Neuron (in vitro differentiated cells): ENCODE results near the gene ZNF593OS.

Experiments
- H2AFZ ChIP-seq: one replicate; pipeline ENCODE4 v1.6.1; 2013; ENCODE audit warnings: low read depth, mild to moderate bottlenecking, inconsistent platforms, low read length, moderate library complexity
- H3K27me3 ChIP-seq: one replicate; pipeline ENCODE4 v1.6.1; 2013; ENCODE audit warnings: low read length; ENCODE audit not compliant: insufficient read depth
- H3K36me3 ChIP-seq: one replicate; pipeline ENCODE4 v1.6.1; 2013; ENCODE audit warnings: low read length; ENCODE audit not compliant: insufficient read depth
- H3K4me1 ChIP-seq: one replicate; pipeline ENCODE4 v1.6.1; 2013; ENCODE audit warnings: low read length; ENCODE audit not compliant: insufficient read depth
- H3K4me3 ChIP-seq: 2 replicates; pipeline ENCODE4 v1.5.1; 2013; ENCODE audit warnings: mild to moderate bottlenecking, low read length, moderate library complexity
- H3K9me3 ChIP-seq: one replicate; pipeline ENCODE4 v1.6.1; 2013; ENCODE audit warnings: low read length

Gene ZNF593OS

GRCh38 chr1:26171084-26172072, at the start of gene ZNF593OS:
TSS of gene ZNF593OS (minus strand) at chr1:26171832. CDS start at chr1:26171661, 171 bp downstream.
- Histone ChIP-seq H2AFZ (no peak within 1 kb of the TSS), H3K27me3 (no peaks in the 10 kb centered on the region), H3K36me3 (peaks cover 3% of the 10 kb centered on the region), H3K4me1 (peaks cover 30% of the 10 kb centered on the region), H3K4me3 (peak within 1 kb of the TSS; percentile 64), H3K9me3 (no peaks in the 10 kb centered on the region)

GRCh38 chr1:26221094-26221493, 49.5 kb upstream of the ZNF593OS start:
- no peaks in the 10 kb centered on the region for H3K9me3 ChIP-seq
- H2AFZ ChIP-seq = no peak overlapping the region
- H3K27me3 ChIP-seq = peaks cover 25% of the 10 kb centered on the region
- no peaks in the 10 kb centered on the region for H3K36me3 ChIP-seq
- no peaks in the 10 kb centered on the region for H3K4me1 ChIP-seq
- H3K4me3 ChIP-seq = no peak overlapping the region

- Histone ChIP-seq H3K9me3 (no peaks in the 10 kb centered on the region), H3K4me3 (no peak overlapping the region), H3K36me3 (no peaks in the 10 kb centered on the region), H2AFZ (no peak overlapping the region), H3K27me3 (peaks cover 19% of the 10 kb centered on the region), H3K4me1 (no peaks in the 10 kb centered on the region)
These were observed 48.7 kb upstream of the ZNF593OS start for GRCh38 chr1:26220199-26220912.

- Histone ChIP-seq H3K4me1 (no peaks in the 10 kb centered on the region), H3K36me3 (no peaks in the 10 kb centered on the region), H3K9me3 (no peaks in the 10 kb centered on the region), H2AFZ (no peak overlapping the region), H3K27me3 (peaks cover 6% of the 10 kb centered on the region), H3K4me3 (no peak overlapping the region)
These were observed 47.4 kb upstream of the ZNF593OS start for GRCh38 chr1:26218906-26219494.

GRCh38 chr1:26215246-26215645, 43.6 kb upstream of the ZNF593OS start:
- H3K4me1 ChIP-seq = no peaks in the 10 kb centered on the region
- no peaks in the 10 kb centered on the region for H3K36me3 ChIP-seq
- H3K9me3 ChIP-seq = no peaks in the 10 kb centered on the region
- no peaks in the 10 kb centered on the region for H3K27me3 ChIP-seq
- H3K4me3 ChIP-seq = no peak overlapping the region
- no peak overlapping the region for H2AFZ ChIP-seq

- Histone ChIP-seq H3K27me3 (no peaks in the 10 kb centered on the region), H3K9me3 (no peaks in the 10 kb centered on the region), H3K36me3 (no peaks in the 10 kb centered on the region)
These were observed 41.8 kb upstream of the ZNF593OS start for GRCh38 chr1:26213335-26213905.

GRCh38 chr1:26212726-26213125, 41.1 kb upstream of the ZNF593OS start:
- no peaks in the 10 kb centered on the region for H3K27me3 ChIP-seq
- no peaks in the 10 kb centered on the region for H3K9me3 ChIP-seq
- H3K4me3 ChIP-seq = no peak overlapping the region
- H3K36me3 ChIP-seq = no peaks in the 10 kb centered on the region
- H3K4me1 ChIP-seq = peaks cover 3% of the 10 kb centered on the region
- H2AFZ ChIP-seq = no peak overlapping the region

More at GRCh38 chr1:26213335-26213905, 41.8 kb upstream of the ZNF593OS start:
- Histone ChIP-seq H3K4me1 (peaks cover 3% of the 10 kb centered on the region), H2AFZ (no peak overlapping the region), H3K4me3 (no peak overlapping the region)

GRCh38 chr1:26210147-26210870, 38.7 kb upstream of the ZNF593OS start:
- Histone ChIP-seq H3K27me3 (no peaks in the 10 kb centered on the region), H3K36me3 (no peaks in the 10 kb centered on the region), H3K9me3 (no peaks in the 10 kb centered on the region)

GRCh38 chr1:26203642-26204318, 32.1 kb upstream of the ZNF593OS start:
- Histone ChIP-seq H3K4me3 (no peak overlapping the region), H3K9me3 (no peaks in the 10 kb centered on the region)

More at GRCh38 chr1:26210147-26210870, 38.7 kb upstream of the ZNF593OS start:
- H2AFZ ChIP-seq = no peak overlapping the region
- H3K4me1 ChIP-seq = peaks cover 3% of the 10 kb centered on the region
- no peak overlapping the region for H3K4me3 ChIP-seq

GRCh38 chr1:26200413-26200812, 28.8 kb upstream of the ZNF593OS start:
- H3K9me3 ChIP-seq = no peaks in the 10 kb centered on the region

More at GRCh38 chr1:26203642-26204318, 32.1 kb upstream of the ZNF593OS start:
- Histone ChIP-seq H3K36me3 (no peaks in the 10 kb centered on the region), H3K27me3 (peaks cover 2% of the 10 kb centered on the region), H3K4me1 (peaks cover 2% of the 10 kb centered on the region), H2AFZ (no peak overlapping the region)

GRCh38 chr1:26197813-26198212, 26.2 kb upstream of the ZNF593OS start:
- Histone ChIP-seq H3K27me3 (peaks cover 5% of the 10 kb centered on the region), H3K36me3 (no peaks in the 10 kb centered on the region), H2AFZ (no peak overlapping the region), H3K9me3 (no peaks in the 10 kb centered on the region), H3K4me1 (peaks cover 2% of the 10 kb centered on the region), H3K4me3 (no peak overlapping the region)

More at GRCh38 chr1:26200413-26200812, 28.8 kb upstream of the ZNF593OS start:
- Histone ChIP-seq H2AFZ (no peak overlapping the region), H3K4me1 (peaks cover 2% of the 10 kb centered on the region), H3K27me3 (peaks cover 7% of the 10 kb centered on the region), H3K4me3 (no peak overlapping the region), H3K36me3 (no peaks in the 10 kb centered on the region)

- Histone ChIP-seq H3K36me3 (no peaks in the 10 kb centered on the region), H3K9me3 (no peaks in the 10 kb centered on the region), H3K27me3 (peaks cover 5% of the 10 kb centered on the region), H2AFZ (no peak overlapping the region), H3K4me3 (no peak overlapping the region), H3K4me1 (peaks cover 2% of the 10 kb centered on the region)
These were observed 25.7 kb upstream of the ZNF593OS start for GRCh38 chr1:26197301-26197700.
